Measurements from ENCODE around the gene CAVIN3.
A peak's percentile ranks its signal among the peaks of the same experiment; 100 is the strongest.

CAVIN3 gene, protein sequence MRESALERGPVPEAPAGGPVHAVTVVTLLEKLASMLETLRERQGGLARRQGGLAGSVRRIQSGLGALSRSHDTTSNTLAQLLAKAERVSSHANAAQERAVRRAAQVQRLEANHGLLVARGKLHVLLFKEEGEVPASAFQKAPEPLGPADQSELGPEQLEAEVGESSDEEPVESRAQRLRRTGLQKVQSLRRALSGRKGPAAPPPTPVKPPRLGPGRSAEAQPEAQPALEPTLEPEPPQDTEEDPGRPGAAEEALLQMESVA

DNA sequence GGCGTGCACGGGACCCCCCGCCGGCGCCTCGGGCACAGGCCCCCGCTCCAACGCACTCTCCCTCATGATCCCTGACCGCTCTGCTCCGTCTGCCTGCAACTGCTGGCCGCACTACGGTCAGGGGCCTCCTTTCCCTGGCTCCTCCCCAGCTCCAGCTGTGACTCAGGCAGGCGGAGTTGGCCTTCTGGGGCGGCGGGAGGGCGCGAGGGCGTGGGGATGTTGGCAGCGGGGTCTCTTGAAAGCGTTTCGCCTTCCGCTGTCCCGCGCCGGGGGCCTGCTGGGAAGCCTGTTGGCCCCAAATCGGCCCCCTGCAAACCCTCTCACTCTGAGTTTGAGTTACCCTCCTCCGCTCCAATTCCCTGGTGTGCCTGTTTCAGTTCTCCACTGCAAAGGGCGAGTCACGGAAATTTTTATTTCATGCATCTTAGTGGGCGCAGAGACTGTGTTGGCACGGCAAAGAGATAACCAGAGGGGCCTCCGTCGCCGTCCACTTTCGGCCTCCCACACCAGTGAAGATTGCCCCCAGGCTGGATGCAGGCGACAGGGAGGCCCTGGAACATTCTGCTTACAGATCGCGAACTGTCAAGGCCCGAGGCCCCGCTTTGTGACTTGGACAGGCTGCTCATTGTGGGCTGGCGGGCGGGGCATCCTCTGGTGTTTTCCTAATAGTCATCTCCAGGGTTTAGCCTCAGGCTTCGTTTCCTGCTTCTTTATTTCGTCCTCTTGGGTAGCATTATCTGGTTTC, at the start of gene CAVIN3:
TSS of gene CAVIN3 (minus strand) at position 91 of the 745 bp plus-strand sequence. CDS start at position 66, 25 bp downstream.
- peak; percentile 4 for DNase-seq

DNA sequence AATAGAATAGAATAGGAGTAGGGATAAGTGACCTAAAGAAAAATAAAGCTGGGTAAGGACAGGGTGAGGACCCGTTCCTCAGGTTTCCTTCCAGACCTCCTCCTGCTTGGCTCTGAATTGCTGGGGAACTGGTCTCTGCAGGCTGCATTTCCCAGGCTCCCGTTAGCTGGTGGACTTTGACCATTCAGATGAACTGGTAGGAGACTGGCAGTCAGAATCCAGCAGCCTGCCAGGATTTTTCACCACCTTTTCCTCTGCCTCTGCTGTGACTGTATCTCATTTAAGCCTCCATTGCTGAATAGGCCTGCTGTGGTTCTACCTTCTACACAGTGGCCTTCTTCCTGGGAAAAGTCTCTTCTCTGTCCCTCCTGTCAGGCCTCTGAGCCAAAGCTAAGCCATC, 45.4 kb upstream of the CAVIN3 start:
- no peak for DNase-seq

GRCh38 chr11:6362873-6363678, 42.8 kb upstream of the CAVIN3 start:
- peak; percentile 49 for DNase-seq

- DNase-seq = no peak
Observed at GRCh38 chr11:6362185-6362872, 42.0 kb upstream of the CAVIN3 start.

DNA sequence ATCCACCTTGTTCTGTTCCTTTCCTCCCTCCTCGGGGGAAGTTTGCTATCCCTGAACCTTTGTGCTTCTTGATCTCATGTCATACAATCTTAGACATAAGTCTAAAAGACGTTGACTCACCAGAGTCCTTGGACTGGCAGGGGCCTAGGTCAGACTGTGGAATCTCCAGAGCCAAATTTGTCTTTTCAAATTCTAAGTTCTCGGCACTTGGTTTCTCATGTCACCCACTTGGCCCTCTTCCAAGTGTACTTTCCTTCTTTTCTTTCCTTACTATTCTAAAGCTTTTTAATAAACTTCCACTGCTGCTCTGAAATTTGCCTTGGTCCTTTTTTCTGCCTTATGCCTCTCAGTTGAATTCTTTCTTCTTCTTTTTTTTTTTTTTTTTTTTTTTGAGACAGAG, 39.9 kb upstream of the CAVIN3 start:
- DNase-seq = no peak

DNA sequence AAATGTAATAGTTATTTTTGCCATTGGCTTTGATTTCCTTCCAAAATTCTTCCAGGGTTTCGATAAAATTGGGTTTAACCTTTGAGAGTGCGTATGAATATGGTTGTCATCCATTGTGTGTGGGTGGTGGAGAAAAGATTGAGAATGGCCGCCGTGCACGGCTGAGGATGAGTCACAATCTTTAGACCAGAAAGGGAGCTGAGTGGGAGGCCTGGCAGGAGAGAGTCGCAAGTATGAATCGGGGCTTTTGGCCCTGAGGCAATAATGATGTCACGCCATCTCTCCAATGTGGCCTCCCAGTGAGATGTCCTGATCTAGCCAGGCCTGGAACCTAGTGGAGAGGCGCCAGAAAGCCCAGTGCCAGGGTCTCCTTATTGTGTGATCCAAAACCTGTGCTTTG, 36.9 kb upstream of the CAVIN3 start:
- no peak for DNase-seq

DNA sequence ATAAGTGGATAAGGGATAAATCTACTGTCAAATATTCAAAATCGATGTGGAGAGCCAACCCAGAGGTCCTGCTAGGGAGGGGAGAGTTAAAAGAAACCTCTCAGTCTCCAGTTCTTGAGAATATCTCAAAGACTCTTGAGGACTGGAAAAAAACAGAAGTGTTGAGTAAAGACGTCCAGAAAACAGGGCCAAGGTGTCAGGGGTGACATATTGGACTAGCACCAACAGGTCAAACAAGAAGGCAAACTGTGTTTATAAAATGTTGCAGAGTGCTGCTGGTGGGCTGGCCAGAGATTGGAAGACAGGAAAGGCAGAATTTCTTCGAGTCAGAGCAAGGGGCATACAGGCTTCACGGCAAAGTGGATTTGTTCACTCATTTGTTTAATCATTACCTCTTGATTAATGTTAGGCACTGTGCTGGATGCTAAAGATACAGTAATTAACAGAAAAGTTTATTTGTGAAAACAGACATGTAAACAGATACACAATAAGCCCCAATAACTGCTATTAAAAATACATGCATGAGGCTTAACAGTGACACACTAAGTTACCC, 36.3 kb upstream of the CAVIN3 start:
- no peak for DNase-seq

DNA sequence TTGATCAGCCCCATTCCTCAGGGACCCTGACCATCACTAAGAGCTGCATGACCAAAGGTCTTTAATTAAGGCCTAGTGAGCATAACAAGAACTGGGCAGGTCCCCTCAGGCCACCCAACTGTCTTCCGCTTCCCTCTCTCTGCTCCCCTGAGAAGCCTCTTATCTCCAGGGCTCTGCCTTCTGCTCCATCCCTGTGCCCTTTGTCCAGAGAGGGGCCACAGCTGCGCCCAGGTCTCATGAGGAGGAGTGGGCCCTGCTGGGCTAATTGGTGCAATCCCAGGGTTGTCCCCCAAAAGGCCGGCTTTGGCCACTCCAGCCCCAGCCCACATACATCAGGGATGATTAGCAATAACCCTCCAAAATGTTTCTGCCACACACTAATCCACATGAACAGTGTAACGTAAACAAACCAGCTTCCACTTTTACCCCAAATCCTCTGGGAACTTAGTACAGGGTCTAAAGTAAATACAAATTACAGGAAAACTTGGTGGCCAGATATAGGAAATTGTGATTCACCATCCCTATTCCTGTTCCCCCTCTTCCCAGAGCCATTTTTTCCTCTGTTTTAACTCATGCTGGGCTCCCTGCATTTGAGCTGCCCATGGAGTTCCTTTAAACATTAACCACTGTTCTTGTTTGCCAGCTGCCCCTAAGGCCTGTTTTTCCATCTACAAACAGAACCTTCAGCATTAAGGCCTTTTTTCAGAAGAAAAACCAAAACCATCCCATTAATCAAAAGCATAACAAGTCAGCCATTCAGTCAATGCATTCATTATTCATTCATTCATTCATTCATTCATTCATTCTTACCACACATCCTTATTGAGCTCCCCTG, 34.6 kb upstream of the CAVIN3 start:
- no peak for DNase-seq

- DNase-seq = peak; percentile 45
Observed at GRCh38 chr11:6353367-6353987, 33.2 kb upstream of the CAVIN3 start.

DNA sequence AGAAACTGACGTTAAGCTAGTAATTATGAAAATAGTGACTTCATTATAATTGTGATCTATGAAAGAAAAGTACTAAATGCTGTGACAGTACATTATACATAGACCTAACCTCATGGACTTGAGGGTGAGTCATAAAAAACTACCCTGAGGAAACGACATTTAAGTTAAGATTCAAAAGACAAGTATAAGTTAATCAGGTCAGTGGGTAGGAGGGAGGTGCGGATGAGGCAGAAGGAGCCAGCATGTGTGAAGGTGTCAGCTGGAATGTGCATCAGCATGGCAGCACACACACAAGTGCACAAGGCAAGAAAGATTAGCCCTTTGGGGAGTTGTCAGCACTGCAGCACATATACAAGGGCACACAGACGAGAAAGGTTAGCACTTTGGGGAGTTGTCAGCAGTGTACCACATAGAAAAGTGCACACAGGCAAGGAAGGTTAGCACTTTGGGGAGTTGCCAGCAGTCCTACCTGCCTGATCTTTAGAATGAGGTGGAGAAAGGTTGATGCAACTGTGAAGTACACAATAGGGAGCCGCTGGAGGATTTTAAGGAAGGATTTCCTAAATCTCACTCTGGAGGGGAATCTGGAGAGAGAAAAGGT, 31.6 kb upstream of the CAVIN3 start:
- no peak for DNase-seq

DNA sequence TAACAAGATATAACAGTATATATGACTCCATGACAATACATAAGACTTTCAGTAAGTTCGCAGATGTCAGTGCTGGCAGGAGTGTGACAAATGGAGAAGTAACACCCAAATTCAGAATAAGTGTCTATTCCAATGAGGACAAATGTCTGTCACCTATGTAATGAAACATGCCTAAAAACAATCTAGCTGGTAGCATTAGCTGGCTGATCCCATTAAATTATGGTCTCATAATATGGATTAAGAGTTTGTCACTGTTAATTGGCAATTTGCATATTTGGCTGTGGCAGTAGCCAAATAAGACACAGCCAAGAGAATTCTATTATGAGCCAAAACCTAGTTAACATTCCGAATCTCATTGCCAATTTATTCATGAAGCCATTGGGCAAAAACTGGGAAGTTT, 30.2 kb upstream of the CAVIN3 start:
- DNase-seq = no peak

GRCh38 chr11:6350043-6350442, 29.7 kb upstream of the CAVIN3 start:
- DNase-seq = no peak

- no peak for DNase-seq
Observed at GRCh38 chr11:6345366-6345765, 25.1 kb upstream of the CAVIN3 start.

GRCh38 chr11:6336293-6336692, 16.0 kb upstream of the CAVIN3 start:
- no peak for DNase-seq

DNA sequence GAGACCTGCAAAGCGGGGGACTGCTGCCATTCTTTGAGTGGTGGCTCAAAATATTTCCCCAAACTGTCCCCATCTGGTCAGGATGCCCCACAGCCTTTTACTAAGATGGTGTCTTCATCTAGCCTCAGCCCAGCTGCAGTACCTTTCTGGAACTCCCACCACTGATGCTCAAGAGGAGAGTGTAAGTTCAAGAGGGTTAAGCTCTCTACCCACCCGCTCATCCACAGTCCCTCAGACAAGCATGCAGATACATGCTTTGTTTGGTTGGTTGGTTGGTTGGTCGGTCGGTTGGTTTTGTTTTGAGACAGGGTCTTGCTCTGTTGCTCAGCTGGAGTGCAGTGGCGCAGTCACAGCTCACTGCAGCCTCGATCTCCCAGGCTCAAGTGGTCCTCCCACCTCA, 14.5 kb upstream of the CAVIN3 start:
- no peak for DNase-seq

- no peak for DNase-seq
Observed at GRCh38 chr11:6333095-6333494, 12.8 kb upstream of the CAVIN3 start.

DNA sequence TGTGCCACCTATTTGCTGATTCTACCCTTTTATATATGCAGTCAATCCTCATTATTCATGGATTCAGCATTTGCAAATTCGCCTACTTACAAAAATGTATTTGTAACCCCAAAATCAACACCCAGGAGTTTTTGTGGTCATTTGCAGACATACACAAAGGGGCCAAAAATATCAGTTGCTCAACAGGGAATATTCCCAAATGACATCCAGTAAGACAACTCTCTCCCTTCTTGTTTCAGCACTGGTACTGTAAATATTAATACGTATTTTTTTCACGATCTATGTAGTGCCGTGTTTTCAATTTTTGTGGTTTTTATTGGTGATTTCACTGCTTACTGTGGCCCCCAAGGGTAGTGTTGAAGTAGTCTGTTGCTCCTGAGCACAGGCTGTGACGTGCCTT, 11.8 kb upstream of the CAVIN3 start:
- no peak for DNase-seq

GRCh38 chr11:6328321-6328720, 8.0 kb upstream of the CAVIN3 start:
- DNase-seq = no peak

- no peak for DNase-seq
Observed at GRCh38 chr11:6327806-6328205, 7.5 kb upstream of the CAVIN3 start.

- no peak for DNase-seq
Observed at GRCh38 chr11:6326985-6327384, 6.7 kb upstream of the CAVIN3 start.

DNA sequence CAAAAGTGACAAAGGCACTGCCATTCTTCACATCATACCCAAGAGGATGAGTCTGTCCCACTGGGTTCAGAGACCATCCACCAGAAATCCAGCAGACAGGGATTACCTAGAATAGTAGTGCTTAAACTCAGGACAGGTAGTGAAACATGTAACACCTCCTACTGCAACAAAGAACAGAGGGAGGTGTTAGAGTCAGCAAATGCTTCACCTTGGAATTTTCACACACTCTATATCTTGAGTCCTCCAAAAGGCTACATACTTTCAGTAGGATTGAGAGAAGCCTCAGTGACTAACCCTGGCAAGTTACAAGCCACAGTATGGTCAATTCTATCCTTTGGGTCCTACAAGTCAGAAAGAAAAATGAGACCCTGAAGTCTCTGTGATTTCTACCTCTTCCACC, 6.0 kb upstream of the CAVIN3 start:
- DNase-seq = no peak
